H1 (cell line): Measurements from ENCODE around the gene DCAF17. TPM values are rescaled to one million over a fixed set of nuclear protein-coding genes. Genes with fewer than 3 reads are reported as not detected.

Experiments used
- CTCF ChIA-PET: fragments of 300-600 bp; sonication (Branson Sonifier 250); formaldehyde crosslinking; loops from one replicate; lab custom pipeline; 2021; ENCODE audit not compliant: partially characterized antibody; lab: Charles Lee
- POLR2A ChIA-PET: fragments of 300-600 bp; sonication (Branson Sonifier 250); formaldehyde crosslinking; loops from one replicate; lab custom pipeline; 2021; ENCODE audit warnings: inconsistent platforms; ENCODE audit not compliant: partially characterized antibody; lab: Charles Lee
- DNase-seq, 2 experiments: peaks; one replicate each; pipeline versions ENCODE4 v3.0.0 to v3.0.0-alpha.2; 2010 to 2022; ENCODE audit warnings: low spot score in 2 of 2, low read depth in 1 of 2, mixed read lengths in 1 of 2
- FAIRE-seq: peaks from 2 replicates; lab custom pipeline; 2011; peaks lifted over from hg19 to GRCh38; lab: Jason Lieb, UNC
- H2AFZ ChIP-seq: 2 replicates; pipeline ENCODE4 v1.8.1; 2012; ENCODE audit warnings: low read length, inconsistent platforms
- H2AK5ac ChIP-seq: 2 replicates; pipeline ENCODE4 v1.6.1; 2013; ENCODE audit warnings: low read depth, low read length
- H2BK120ac ChIP-seq: replicated peaks from 2 replicates; pipeline ENCODE3; 2013; ENCODE audit warnings: low read depth, low read length, inconsistent platforms
- H2BK12ac ChIP-seq: 2 replicates; pipeline ENCODE4 v1.6.1; 2013; ENCODE audit warnings: low read depth, low read length
- H2BK15ac ChIP-seq: 2 replicates; pipeline ENCODE4 v1.6.1; 2013; ENCODE audit warnings: low read length
- H2BK20ac ChIP-seq: 2 replicates; pipeline ENCODE4 v1.6.1; 2013; ENCODE audit warnings: low read length
- H2BK5ac ChIP-seq: 2 replicates; pipeline ENCODE4 v1.6.1; 2013; ENCODE audit warnings: low read depth, low read length
- H3K14ac ChIP-seq: 2 replicates; pipeline ENCODE4 v1.6.1; 2013; ENCODE audit warnings: inconsistent platforms; ENCODE audit not compliant: insufficient read length
- H3K18ac ChIP-seq: 2 replicates; pipeline ENCODE4 v1.6.1; 2013; ENCODE audit warnings: low read length; ENCODE audit errors: extremely low read depth
- H3K23ac ChIP-seq: 2 replicates; pipeline ENCODE4 v1.6.1; 2013; ENCODE audit warnings: inconsistent platforms; ENCODE audit not compliant: insufficient read length
- H3K23me2 ChIP-seq: 2 replicates; pipeline ENCODE4 v1.6.1; 2013; ENCODE audit warnings: low read depth, low read length
- H3K27ac ChIP-seq: 2 replicates; pipeline ENCODE4 v1.6.1; 2011; ENCODE audit warnings: low read depth, low read length, inconsistent platforms
- H3K27me3 ChIP-seq, 4 experiments: replicated peaks in 1 of 4; 1 replicate in 1 of 4; 2 replicates in 3 of 4; pipeline versions ENCODE4 v1.6.1 to v1.8.1; 2011 to 2013; ENCODE audit warnings: low read length in 3 of 4, mild to moderate bottlenecking in 3 of 4, inconsistent platforms in 2 of 4, mixed read lengths in 2 of 4, moderate library complexity in 1 of 4; ENCODE audit not compliant: control insufficient read depth in 3 of 4, insufficient read depth in 3 of 4; ENCODE audit errors: extremely low read depth in 1 of 4
- H3K36me3 ChIP-seq, 4 experiments: 2 replicates each; pipeline versions ENCODE4 v1.6.1 to v1.8.1; 2011 to 2013; ENCODE audit warnings: mild to moderate bottlenecking in 4 of 4, low read length in 3 of 4, moderate library complexity in 2 of 4, control low read depth in 1 of 4, inconsistent platforms in 1 of 4; ENCODE audit not compliant: insufficient read depth in 4 of 4, control insufficient read depth in 2 of 4
- H3K4ac ChIP-seq: replicated peaks from 2 replicates; pipeline ENCODE3; 2013; ENCODE audit warnings: low read length, low read depth, mixed read lengths, inconsistent platforms; ENCODE audit not compliant: insufficient read length
- H3K4me1 ChIP-seq, 4 experiments: replicated peaks in 1 of 4; 1 replicate in 1 of 4; 2 replicates in 3 of 4; pipeline versions ENCODE4 v1.6.1 to v1.8.1; 2011 to 2013; ENCODE audit warnings: low read length in 3 of 4, inconsistent platforms in 2 of 4, mixed read lengths in 1 of 4; ENCODE audit not compliant: insufficient read depth in 4 of 4, control insufficient read depth in 3 of 4
- H3K4me2 ChIP-seq, 2 experiments: 2 replicates each; pipeline versions ENCODE4 v1.6.1 to v1.8.1; 2011 to 2013; ENCODE audit warnings: low read depth in 2 of 2, low read length in 2 of 2, control low read depth in 1 of 2, inconsistent platforms in 1 of 2, mild to moderate bottlenecking in 1 of 2; ENCODE audit not compliant: insufficient read depth in 1 of 2
- H3K4me3 ChIP-seq, 4 experiments: fragments of 200-600, 300-600 bp in 1 of 4; sonication (generic), shearing (Covaris generic), sonication (Bioruptor Twin) in 1 of 4; 2 replicates each; pipeline versions ENCODE4 v1.5.1 to v1.8.1; 2011 to 2016; ENCODE audit warnings: low read length in 4 of 4, low read depth in 3 of 4, control low read depth in 2 of 4, inconsistent platforms in 2 of 4, mild to moderate bottlenecking in 2 of 4, mixed read lengths in 1 of 4, moderate library complexity in 1 of 4; ENCODE audit not compliant: insufficient read depth in 2 of 4; ENCODE audit errors: extremely low read depth in 1 of 4
- H3K56ac ChIP-seq: replicated peaks from 2 replicates; pipeline ENCODE3; 2013; ENCODE audit warnings: low read depth, mild to moderate bottlenecking, mixed read lengths, low read length, inconsistent platforms; ENCODE audit not compliant: insufficient read length
- H3K79me1 ChIP-seq: 2 replicates; pipeline ENCODE4 v1.6.1; 2013; ENCODE audit warnings: low read depth, low read length, control low read depth
- H3K79me2 ChIP-seq, 2 experiments: 2 replicates each; pipeline versions ENCODE4 v1.6.1 to v1.8.1; 2012 to 2013; ENCODE audit warnings: low read length in 2 of 2, mild to moderate bottlenecking in 2 of 2, inconsistent platforms in 1 of 2; ENCODE audit not compliant: insufficient read depth in 2 of 2, control insufficient read depth in 1 of 2
- H3K9ac ChIP-seq, 4 experiments: replicated peaks in 1 of 4; 1 replicate in 1 of 4; 2 replicates in 3 of 4; pipeline versions ENCODE4 v1.6.1 to v1.8.1; 2011 to 2013; ENCODE audit warnings: low read depth in 3 of 4, low read length in 3 of 4, control low read depth in 2 of 4, mild to moderate bottlenecking in 2 of 4, moderate library complexity in 2 of 4, inconsistent platforms in 1 of 4; ENCODE audit errors: extremely low read depth in 1 of 4
- H3K9me3 ChIP-seq, 2 experiments: 2 replicates each; pipeline versions ENCODE4 v1.6.1 to v1.8.1; 2012 to 2013; ENCODE audit warnings: mild to moderate bottlenecking in 2 of 2, moderate library complexity in 2 of 2, control low read depth in 1 of 2, inconsistent platforms in 1 of 2, low read depth in 1 of 2, low read length in 1 of 2, mixed read lengths in 1 of 2; ENCODE audit not compliant: insufficient read depth in 2 of 2
- H4K20me1 ChIP-seq, 2 experiments: replicated peaks in 1 of 2; 2 replicates each; pipeline versions ENCODE3 to v1.8.1; 2011 to 2013; ENCODE audit warnings: inconsistent platforms in 2 of 2, low read length in 2 of 2, mild to moderate bottlenecking in 1 of 2; ENCODE audit not compliant: insufficient read depth in 2 of 2, control insufficient read depth in 1 of 2
- H4K5ac ChIP-seq: 2 replicates; pipeline ENCODE4 v1.6.1; 2013; ENCODE audit warnings: low read length, low read depth, mixed read lengths, inconsistent platforms; ENCODE audit not compliant: insufficient read length
- H4K8ac ChIP-seq: 2 replicates; pipeline ENCODE4 v1.8.0; 2013; ENCODE audit warnings: mild to moderate bottlenecking, moderate library complexity, low read length, inconsistent platforms; ENCODE audit not compliant: insufficient read depth; ENCODE audit errors: extremely low read depth
- H4K91ac ChIP-seq: replicated peaks from 2 replicates; pipeline ENCODE3; 2013; ENCODE audit warnings: low read length, mixed read lengths, inconsistent platforms; ENCODE audit not compliant: insufficient read length
- CREB1 ChIP-seq: IDR thresholded peaks from 2 replicates; pipeline ENCODE4 v1.6.1; 2012; ENCODE audit warnings: inconsistent platforms
- CTBP2 ChIP-seq: IDR thresholded peaks from 2 replicates; pipeline ENCODE4 v1.7.0; 2011; ENCODE audit warnings: borderline replicate concordance, mild to moderate bottlenecking, moderate library complexity, mixed read lengths, low read length; ENCODE audit not compliant: insufficient read depth, insufficient read length
- HDAC2 ChIP-seq, 2 experiments: fragments of 300-600 bp in 1 of 2; sonication (generic) in 1 of 2; IDR thresholded peaks; 2 replicates each; pipeline ENCODE4 v1.6.1; 2011 to 2012; ENCODE audit warnings: low read depth in 2 of 2, low read length in 2 of 2, mild to moderate bottlenecking in 2 of 2, moderate library complexity in 2 of 2, borderline replicate concordance in 1 of 2, inconsistent platforms in 1 of 2
- JUND ChIP-seq: IDR thresholded peaks from 2 replicates; pipeline ENCODE4 v1.6.1; 2011; ENCODE audit warnings: mild to moderate bottlenecking, improper control_type of control experiment, low read length
- KDM4A ChIP-seq: IDR thresholded peaks from one replicate; pipeline ENCODE4 v1.7.1; 2012; ENCODE audit warnings: low read depth, mild to moderate bottlenecking, moderate library complexity, low read length, inconsistent platforms; ENCODE audit not compliant: severe bottlenecking
- POLR2A ChIP-seq, 2 experiments: IDR thresholded peaks; 1 replicate in 1 of 2; 2 replicates in 1 of 2; pipeline ENCODE4 v1.6.1; 2011; ENCODE audit warnings: low read depth in 2 of 2, low read length in 2 of 2, mild to moderate bottlenecking in 2 of 2; ENCODE audit errors: control extremely low read depth in 1 of 2
- RAD21 ChIP-seq, 2 experiments: IDR thresholded peaks in 1 of 2; conservative IDR thresholded peaks in 1 of 2; 2 replicates each; pipeline ENCODE4 v1.6.1; 2011; ENCODE audit warnings: low read depth in 2 of 2, low read length in 2 of 2, improper control_type of control experiment in 1 of 2, inconsistent platforms in 1 of 2, mild to moderate bottlenecking in 1 of 2, moderate library complexity in 1 of 2
- RXRA ChIP-seq: IDR thresholded peaks from 2 replicates; pipeline ENCODE4 v1.6.1; 2011; ENCODE audit warnings: low read depth, mild to moderate bottlenecking, low read length, moderate library complexity; ENCODE audit not compliant: insufficient read depth
- SIRT6 ChIP-seq: IDR thresholded peaks from one replicate; pipeline ENCODE4 v1.7.1; 2012; ENCODE audit warnings: low read length, inconsistent platforms
- TEAD4 ChIP-seq: IDR thresholded peaks from 2 replicates; pipeline ENCODE4 v1.6.1; 2012; ENCODE audit warnings: low read depth, low read length, inconsistent platforms, mixed read lengths
- ZNF274 ChIP-seq: IDR thresholded peaks from 2 replicates; pipeline ENCODE4 v1.7.0; 2012; ENCODE audit warnings: low read length, borderline replicate concordance; ENCODE audit errors: extremely low read depth
- WGBS, 2 experiments: shearing (Covaris generic) in 1 of 2; methylation state at CpG; one replicate each; pipeline versions ENCODE4 v1.1.6 to v1.1.7; 2013 to 2015; ENCODE audit warnings: low lambda C conversion rate in 2 of 2, mixed read lengths in 2 of 2, inconsistent platforms in 1 of 2, low coverage in 1 of 2, missing lambda C conversion rate in 1 of 2; ENCODE audit not compliant: insufficient replicate concordance in 2 of 2, insufficient coverage in 1 of 2, insufficient read length in 1 of 2; ENCODE audit errors: extremely low coverage in 1 of 2, missing lambda C conversion rate in 1 of 2; 5-methylcytosine and 5-hydroxymethylcytosine counted together
- polyA plus RNA-seq, 7 experiments: library from polyadenylated mRNA; depleted of rRNA in 3 of 7; stranded (reverse) in 5 of 7; unstranded in 2 of 7; fragments of >200 nt in 5 of 7; fragments of 200-250 nt in 2 of 7; gene quantifications; 1 replicate in 5 of 7; 2 replicates in 1 of 7; 4 replicates in 1 of 7; pipeline versions ENCODE4 v1.2.1 to v1.2.3, GENCODE V29; 2011 to 2013; ENCODE audit warnings: missing spikeins in 2 of 7, mixed read lengths in 2 of 7
- total RNA-seq: library from RNA; stranded (reverse); fragmentation: NEBNext Ultra II Directional; extraction: Animal tissue kit (Norgen Biotek cat#: 25700); gene quantifications from 2 replicates; pipeline ENCODE4 v1.2.1, GENCODE V29; 2021
- TF ChIP-seq, protein P1 (sequence below): IDR thresholded peaks from 2 replicates; pipeline ENCODE4 v1.6.1; 2012; ENCODE audit warnings: inconsistent platforms

Gene DCAF17
- total and polyA plus RNA-seq, 2 of the 8 experiments (the other 6 are each of a cell fraction or from before 2014, with no cell fraction given): 10.7 to 30.0 TPM

GRCh38 chr2:171514908-171515582, 81.0 kb downstream of the DCAF17 start:
- H4K91ac ChIP-seq: no peak overlapping the region
- FAIRE-seq: no peak
- H2BK5ac ChIP-seq: no peak overlapping the region
- POLR2A ChIA-PET: interaction anchor here (1.4 kb wide), 1 partner anchor 12 kb away, joined by 3 read pairs; no protein-coding TSS in a partner anchor
- DNase-seq: no peak
- H2BK120ac ChIP-seq: no peak overlapping the region
- no peaks in the 10 kb centered on the region for H3K23me2 ChIP-seq
- H2BK12ac ChIP-seq: no peak overlapping the region
- no peaks in the 10 kb centered on the region for H3K79me1 ChIP-seq
- H2BK20ac ChIP-seq: no peak overlapping the region
- no peaks in the 10 kb centered on the region for H3K9me3 ChIP-seq
- H4K20me1 ChIP-seq: no peaks in the 10 kb centered on the region
- H2AK5ac ChIP-seq: no peak overlapping the region
- H3K4me1 ChIP-seq: peaks cover 0 to 4% (median under 1%) of the 10 kb centered on the region in 4 experiments; a peak in 4 of 7 replicates
- no peak overlapping the region for H3K4me3 ChIP-seq
- 82% methylated on average over 3 of the region's 3 CpGs; no CpG with 5 or more reads in 1 of the 2 experiments for WGBS, 2 experiments
- CTCF ChIA-PET: interaction anchor here (0.5 to 1.6 kb wide), 2 partner anchors 14 to 391 kb away, joined by 3 to 4 read pairs; no protein-coding TSS in a partner anchor
- H3K9ac ChIP-seq: no peak overlapping the region
- no peaks in the 10 kb centered on the region for H3K27me3 ChIP-seq
- no peak overlapping the region for H3K4me2 ChIP-seq
- H3K23ac ChIP-seq: no peak overlapping the region
- no peak overlapping the region for H3K27ac ChIP-seq
- H2BK15ac ChIP-seq: no peak overlapping the region
- no peak overlapping the region for H3K14ac ChIP-seq
- H3K4ac ChIP-seq: no peak overlapping the region
- no peak overlapping the region for H4K5ac ChIP-seq
- H4K8ac ChIP-seq: no peak overlapping the region
- no peaks in the 10 kb centered on the region for H3K79me2 ChIP-seq
- H3K36me3 ChIP-seq: no peaks in the 10 kb centered on the region
- H3K18ac ChIP-seq: no peak overlapping the region
- no peak overlapping the region for H3K56ac ChIP-seq
- no peak overlapping the region for H2AFZ ChIP-seq
- TF ChIP-seq POLR2A (IDR thresholded peaks at IDR 0.05; ENCODE audit: control extremely low read depth in 1 of 2, low read depth in 2 of 2, low read length in 2 of 2) (no peak), CREB1 (no peak), ZNF274 (no peak), HDAC2 (IDR thresholded peaks at IDR 0.05; ENCODE audit: borderline replicate concordance in 1 of 2, low read depth in 2 of 2, low read length in 2 of 2) (no peak), KDM4A (no peak), RXRA (no peak), TEAD4 (no peak), CTBP2 (no peak), SIRT6 (no peak), JUND (no peak), RAD21 (IDR thresholded peaks at IDR 0.05 in 1 of 2, conservative IDR thresholded peaks at IDR 0.05 in 1 of 2; ENCODE audit: low read depth in 2 of 2, low read length in 2 of 2) (no peak)
- TF ChIP-seq, protein P1, sequence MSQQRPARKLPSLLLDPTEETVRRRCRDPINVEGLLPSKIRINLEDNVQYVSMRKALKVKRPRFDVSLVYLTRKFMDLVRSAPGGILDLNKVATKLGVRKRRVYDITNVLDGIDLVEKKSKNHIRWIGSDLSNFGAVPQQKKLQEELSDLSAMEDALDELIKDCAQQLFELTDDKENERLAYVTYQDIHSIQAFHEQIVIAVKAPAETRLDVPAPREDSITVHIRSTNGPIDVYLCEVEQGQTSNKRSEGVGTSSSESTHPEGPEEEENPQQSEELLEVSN: no peak
